Psoas muscle (tissue), 8 donors: Measurements from ENCODE around the gene CHST11. TPM values are rescaled to one million over a fixed set of nuclear protein-coding genes. Genes with fewer than 3 reads are reported as not detected.

ENCODE experiments used
- ATAC-seq, 4 donors: fragments of 200-7000 bp; cut with Tn5 transposase; one replicate each; pipeline ENCODE4 v1.9.1; 2020; ENCODE audit warnings: moderate library complexity in 3 of 4, mild to moderate bottlenecking in 2 of 4
- DNase-seq, 2 donors: peaks; one replicate each; pipeline ENCODE4 v3.0.0-alpha.2; 2020
- H3K27ac ChIP-seq: fragments of 200-600 bp; one replicate; pipeline ENCODE4 v1.8.0; 2022
- H3K27me3 ChIP-seq, 3 donors: fragments of 200-600 bp in 1 of 3; one replicate each; pipeline versions ENCODE4 v1.6.1 to v1.8.0; 2013 to 2022; ENCODE audit warnings: low read length in 2 of 3, mild to moderate bottlenecking in 2 of 3, moderate library complexity in 1 of 3; ENCODE audit not compliant: insufficient read depth in 3 of 3
- H3K36me3 ChIP-seq, 2 donors: fragments of 200-600 bp in 1 of 2; one replicate each; pipeline versions ENCODE4 v1.6.1 to v1.8.0; 2013 to 2022; ENCODE audit warnings: low read depth in 1 of 2, mild to moderate bottlenecking in 1 of 2, moderate library complexity in 1 of 2; ENCODE audit not compliant: insufficient read depth in 1 of 2
- H3K4me1 ChIP-seq: fragments of 200-600 bp; one replicate; pipeline ENCODE4 v1.8.0; 2022
- H3K4me3 ChIP-seq: fragments of 200-600 bp; one replicate; pipeline ENCODE4 v1.8.0; 2022; ENCODE audit warnings: mild to moderate bottlenecking
- H3K9me3 ChIP-seq: fragments of 200-600 bp; one replicate; pipeline ENCODE4 v1.8.0; 2022
- CTCF ChIP-seq: fragments of 200-600 bp; IDR thresholded peaks from one replicate; pipeline ENCODE4 v1.8.0; 2022; ENCODE audit warnings: antibody characterized with exemption
- WGBS, 3 donors: extraction: QIAGEN DNeasy Blood & Tissue Kit; methylation state at CpG; one replicate each; pipeline versions ENCODE4 v1.1.6 to v1.1.7; 2013; 5-methylcytosine and 5-hydroxymethylcytosine counted together
- intact Hi-C, 2 donors: fragments of 100-400 bp; cut with DNase I; formaldehyde crosslinking; loops; one replicate each; pipeline versions ENCODE4 v1.11.0 to v1.14.2; 2022
- polyA plus RNA-seq, 3 donors: library from polyadenylated mRNA; stranded (reverse); fragments of 200-250 nt; gene quantifications; one replicate each; pipeline ENCODE4 v1.2.3, GENCODE V29; 2013
- total RNA-seq, 4 donors: library from RNA; stranded (reverse); fragmentation: NEBNext Ultra II Directional in 2 of 4; extraction: Animal tissue kit (Norgen Biotek cat#: 25700) in 2 of 4; gene quantifications; one replicate each; pipeline versions ENCODE4 v1.2.1 to v1.2.4, GENCODE V29; 2021 to 2023
- donor health status: healthy with polysubstance abuse.
- donor health status: DM: no; HTN: no; CAD: no; lungs with moderate emphysema.
- donor health status: Bipolar disorder and iron deficiency.
- donor health status: healthy.
- donor health status: DM: yes; HTN: yes; CAD: no.
- donor health status: DM: no; HTN: no; CAD: no.
- donor health status: DM: no; HTN: no; CAD: no.
- donor health status: DM: yes; HTN: yes; CAD: no.

The CHST11 gene
- total and polyA plus RNA-seq, 7 donors = 0.52 to 1.6 (median 1.0) TPM

GRCh38 chr12:104532636-104533035, 75.9 kb downstream of the CHST11 start:
- no peak for DNase-seq
- intact Hi-C loops = no loop called here
- no peaks in the 10 kb centered on the region for H3K9me3 ChIP-seq
- no peaks in the 10 kb centered on the region for H3K4me1 ChIP-seq
- no peak overlapping the region for H3K4me3 ChIP-seq
- ATAC-seq = no peak
- no peak overlapping the region for H3K27ac ChIP-seq
- no peaks in the 10 kb centered on the region for H3K27me3 ChIP-seq
- no peaks in the 10 kb centered on the region for H3K36me3 ChIP-seq
- WGBS, 3 donors = 95 to 97% (median 95%) methylated on average over 2 of the region's 2 CpGs
- TF ChIP-seq CTCF = no peak

GRCh38 chr12:104533134-104533533, 76.4 kb downstream of the CHST11 start:
- Histone ChIP-seq H3K4me1 (no peaks in the 10 kb centered on the region), H3K9me3 (no peaks in the 10 kb centered on the region), H3K4me3 (no peak overlapping the region), H3K27ac (no peak overlapping the region), H3K27me3 (no peaks in the 10 kb centered on the region), H3K36me3 (no peaks in the 10 kb centered on the region)
- intact Hi-C loops = no loop called here
- TF ChIP-seq CTCF = no peak
- 86 to 97% (median 89%) methylated on average over 2 of the region's 2 CpGs for WGBS, 3 donors
- ATAC-seq (no peak), DNase-seq (no peak)

- H3K4me1 ChIP-seq = no peaks in the 10 kb centered on the region
- no peak for TF ChIP-seq CTCF
- no peaks in the 10 kb centered on the region for H3K36me3 ChIP-seq
- no peaks in the 10 kb centered on the region for H3K27me3 ChIP-seq
- 45 to 50% (median 50%) methylated on average over 10 of the region's 10 CpGs for WGBS, 3 donors
- ATAC-seq (no peak), DNase-seq (no peak)
- no peak overlapping the region for H3K4me3 ChIP-seq
- no peaks in the 10 kb centered on the region for H3K9me3 ChIP-seq
- intact Hi-C loops = no loop called here
- no peak overlapping the region for H3K27ac ChIP-seq
Measured at GRCh38 chr12:104534162-104534856, 77.6 kb downstream of the CHST11 start.

- intact Hi-C loops = loop anchor here in 1 of 2 donors (5.0 kb wide), 1 partner anchor 57 kb away; no protein-coding TSS in a partner anchor
- ATAC-seq (no peak), DNase-seq (no peak)
- WGBS, 3 donors = 89 to 95% (median 94%) methylated on average over 3 of the region's 3 CpGs
- H3K36me3 ChIP-seq = no peaks in the 10 kb centered on the region
- H3K9me3 ChIP-seq = no peaks in the 10 kb centered on the region
- H3K4me1 ChIP-seq = no peaks in the 10 kb centered on the region
- no peaks in the 10 kb centered on the region for H3K27me3 ChIP-seq
- no peak overlapping the region for H3K4me3 ChIP-seq
- no peak for TF ChIP-seq CTCF
- H3K27ac ChIP-seq = no peak overlapping the region
Measured at GRCh38 chr12:104534857-104535248, 78.1 kb downstream of the CHST11 start.

GRCh38 chr12:104535369-104535768, 78.6 kb downstream of the CHST11 start:
- DNase-seq = no peak
- no peaks in the 10 kb centered on the region for H3K9me3 ChIP-seq
- WGBS, 3 donors = 90 to 98% (median 94%) methylated on average over 3 of the region's 3 CpGs
- H3K27ac ChIP-seq = no peak overlapping the region
- intact Hi-C loops = loop anchor here in 1 of 2 donors (5.0 kb wide), 1 partner anchor 57 kb away; no protein-coding TSS in a partner anchor
- no peaks in the 10 kb centered on the region for H3K4me1 ChIP-seq
- H3K4me3 ChIP-seq = no peak overlapping the region
- no peaks in the 10 kb centered on the region for H3K36me3 ChIP-seq
- TF ChIP-seq CTCF = no peak
- no peaks in the 10 kb centered on the region for H3K27me3 ChIP-seq
- no peak for ATAC-seq
